ENCODE data around the gene GMEB2. TPM values are rescaled to one million over a fixed set of nuclear protein-coding genes. Genes with fewer than 3 reads are reported as not detected.

The GMEB2 gene
- total and polyA plus RNA-seq, 10 of the 15 experiments (the other 5 are each of a cell fraction or from before 2014, with no cell fraction given), result 0.08 to 15.1 (median 6.9) TPM

GRCh38 chr20:63635431-63636141, 8.7 kb upstream of the GMEB2 start (continued):
- TF ChIP-seq ZBTB11 (CRISPR knock-in tag; IDR thresholded peaks at IDR 0.05) (no peak), SRF (IDR thresholded peaks at IDR 0.05; ENCODE audit: low read depth in 2 of 2, low read length in 2 of 2) (no peak), WRNIP1 (IDR thresholded peaks at IDR 0.05; ENCODE audit: borderline replicate concordance, low read depth, low read length) (no peak), SREBF1 (IDR thresholded peaks at IDR 0.05; ENCODE audit: low read length) (no peak), RCOR1 (conservative IDR thresholded peaks at IDR 0.05; ENCODE audit: low read depth, low read length) (no peak), RAD51 (IDR thresholded peaks at IDR 0.05) (peak; percentile 93), SKIL (IDR thresholded peaks at IDR 0.05; ENCODE audit: low read depth, poor library complexity, severe bottlenecking) (peak; percentile 98), TCF3 (IDR thresholded peaks at IDR 0.05; ENCODE audit: borderline replicate concordance, insufficient read depth, low read depth, low read length) (0 out of 2 replicates have a peak, but pooled peaks have one; percentile 15), DPF2 (IDR thresholded peaks at IDR 0.05) (peak; percentile 80; the same call in 1 of the 2 replicates), PML (IDR thresholded peaks at IDR 0.05; ENCODE audit: low read length) (no peak), SP1 (IDR thresholded peaks at IDR 0.05; ENCODE audit: low read depth, low read length) (no peak), ELK1 (IDR thresholded peaks at IDR 0.05; ENCODE audit: low read depth, low read length) (no peak), NKRF (conservative IDR thresholded peaks at IDR 0.05) (0 out of 2 replicates have a peak, but pooled peaks have one; percentile 19), TCF12 (IDR thresholded peaks at IDR 0.05; ENCODE audit: low read depth, low read length) (0 out of 2 replicates have a peak, but pooled peaks have one; percentile 15), RAD21 (IDR thresholded peaks at IDR 0.05; ENCODE audit: insufficient read depth, low read depth, low read length) (no peak), BHLHE40 (IDR thresholded peaks at IDR 0.05; ENCODE audit: borderline replicate concordance in 1 of 2, low read depth in 2 of 2, low read length in 1 of 2) (peak; percentile 95 to 100), SIX5 (IDR thresholded peaks at IDR 0.05; ENCODE audit: low read depth, low read length, severe bottlenecking) (no peak), PKNOX1 (IDR thresholded peaks at IDR 0.05) (peak; percentile 90), CREB1 (IDR thresholded peaks at IDR 0.05; ENCODE audit: low read depth) (no peak)
